RPMI7951 (cell line): ENCODE measurements around the gene BSN. TPM values are rescaled to one million over a fixed set of nuclear protein-coding genes. Genes with fewer than 3 reads are reported as not detected.

ENCODE experiments used
- DNase-seq: peaks from one replicate; pipeline ENCODE4 v3.0.0-alpha.2; 2012; ENCODE audit warnings: low read depth
- total RNA-seq: library from RNA; depleted of rRNA; stranded (reverse); fragments of >200 nt; shearing (Covaris generic); gene quantifications from 2 replicates; pipeline ENCODE4 v1.2.3, GENCODE V29; 2014; rRNA removed

BSN gene
- total RNA-seq, 1 experiment from 2014 or later: under 0.01 TPM

DNA sequence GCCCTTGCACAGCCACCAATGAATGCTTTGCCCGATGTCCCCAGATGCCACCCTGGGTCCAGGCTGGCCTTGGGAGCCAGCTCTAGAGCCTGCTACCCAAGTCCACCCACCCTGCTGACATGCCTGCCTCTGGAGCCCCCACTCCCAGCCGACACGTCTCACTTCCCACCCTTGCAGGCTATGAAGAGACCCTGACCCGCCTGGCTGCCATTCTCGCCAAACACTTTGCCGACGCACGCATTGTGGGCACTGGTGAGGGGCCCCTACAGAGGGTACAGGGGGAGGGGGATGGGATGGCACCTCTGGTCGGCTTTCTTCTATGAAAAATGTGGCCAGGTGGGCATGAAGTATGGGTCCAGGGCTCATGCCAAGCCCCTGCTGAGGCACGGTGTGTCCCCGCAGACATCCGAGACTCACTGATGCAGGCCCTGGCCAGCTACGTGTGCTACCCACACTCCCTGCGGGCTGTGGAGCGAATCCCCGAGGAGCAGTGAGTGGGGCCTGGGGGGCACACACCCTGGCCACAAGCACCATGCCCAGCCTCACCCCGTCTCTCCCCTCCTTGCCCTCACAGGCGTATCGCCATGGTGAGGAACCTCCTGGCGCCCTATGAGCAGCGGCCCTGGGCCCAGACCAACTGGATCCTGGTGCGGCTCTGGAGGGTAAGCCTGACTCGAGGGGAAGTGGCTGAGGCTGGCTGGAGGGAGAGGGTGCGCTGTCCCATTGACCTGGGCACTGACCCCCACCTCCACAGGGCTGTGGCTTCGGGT, 159.2 kb downstream of the BSN start:
- no peak for DNase-seq

DNA sequence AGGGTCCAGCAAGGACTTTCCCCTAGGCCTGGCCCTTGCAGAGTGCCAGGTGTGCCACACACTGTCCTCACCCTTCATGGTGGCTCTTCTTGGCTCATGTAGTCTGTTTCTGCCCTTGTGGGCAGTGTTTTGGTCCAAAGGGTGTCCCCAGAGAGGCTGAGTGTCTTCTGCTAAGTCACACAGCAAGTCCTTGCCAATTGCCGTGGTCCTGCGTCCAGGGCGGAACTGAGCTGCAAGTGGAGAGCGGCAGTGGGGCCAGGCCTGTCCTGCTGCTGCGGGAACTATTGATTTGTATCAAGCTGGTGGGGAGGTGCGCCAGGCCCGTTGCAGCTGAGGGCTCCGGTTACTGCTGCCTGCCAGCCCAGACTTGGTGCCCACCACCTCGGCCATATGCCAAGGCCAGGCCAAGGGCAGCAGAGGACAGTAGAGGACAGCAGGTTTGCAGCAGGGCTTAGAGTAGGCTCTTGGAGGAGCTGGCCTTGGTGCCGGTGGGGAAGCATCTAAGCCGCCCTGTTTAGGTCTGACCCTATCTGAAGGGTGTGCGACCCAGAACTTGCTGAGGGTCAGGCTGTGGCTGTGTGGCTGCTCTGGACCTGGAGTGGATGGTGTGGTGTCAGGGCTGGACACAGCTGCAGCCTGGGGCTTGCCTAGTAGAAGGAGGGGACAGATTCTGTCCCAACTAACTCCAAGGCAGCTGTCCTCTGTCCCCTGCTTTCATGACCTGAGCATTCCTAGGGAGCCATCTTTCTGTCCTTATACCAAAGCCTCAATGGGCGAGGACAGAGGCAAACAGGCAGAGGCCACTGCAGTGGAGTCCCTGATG, 160.7 kb downstream of the BSN start:
- DNase-seq: no peak

DNA sequence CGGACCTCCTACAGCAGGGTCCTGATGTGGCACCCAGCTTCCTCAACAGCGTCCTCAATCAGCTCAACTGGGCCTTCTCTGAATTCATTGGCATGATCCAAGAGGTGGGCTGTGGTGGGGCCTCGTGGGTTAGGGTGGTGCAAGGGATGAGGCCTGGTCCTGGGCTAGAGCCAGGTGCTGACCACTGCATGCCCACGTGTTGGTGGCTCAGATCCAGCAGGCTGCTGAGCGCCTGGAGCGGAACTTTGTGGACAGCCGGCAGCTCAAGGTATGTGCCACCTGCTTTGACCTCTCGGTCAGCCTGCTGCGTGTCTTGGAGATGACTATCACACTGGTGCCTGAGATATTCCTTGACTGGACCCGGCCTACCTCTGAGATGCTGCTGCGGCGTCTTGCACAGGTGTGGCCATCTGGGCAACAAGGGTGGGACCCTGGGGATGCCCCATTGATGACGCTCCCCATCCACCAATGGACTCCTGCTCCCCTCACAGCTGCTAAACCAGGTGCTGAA, 161.4 kb downstream of the BSN start:
- DNase-seq: no peak

DNA sequence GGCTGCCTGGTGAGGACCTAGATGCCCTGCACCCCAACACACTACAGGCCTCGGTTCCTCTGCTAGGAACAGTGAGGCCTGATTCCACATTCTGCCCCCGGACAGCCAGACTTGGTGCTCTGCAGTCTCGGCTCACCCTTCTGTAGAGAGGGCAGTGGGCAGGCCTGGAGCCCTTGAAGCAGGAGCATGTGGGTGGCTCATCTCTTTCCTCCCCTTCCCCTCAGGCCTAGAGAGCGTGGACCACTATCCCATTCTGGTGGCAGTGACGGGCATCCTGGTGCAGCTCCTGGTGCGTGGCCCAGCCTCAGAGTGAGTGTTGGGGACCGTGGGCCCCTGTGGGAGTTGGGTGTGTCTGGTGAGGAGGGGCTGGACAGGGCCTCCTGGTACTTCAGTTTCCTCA, 161.9 kb downstream of the BSN start:
- no peak for DNase-seq

DNA sequence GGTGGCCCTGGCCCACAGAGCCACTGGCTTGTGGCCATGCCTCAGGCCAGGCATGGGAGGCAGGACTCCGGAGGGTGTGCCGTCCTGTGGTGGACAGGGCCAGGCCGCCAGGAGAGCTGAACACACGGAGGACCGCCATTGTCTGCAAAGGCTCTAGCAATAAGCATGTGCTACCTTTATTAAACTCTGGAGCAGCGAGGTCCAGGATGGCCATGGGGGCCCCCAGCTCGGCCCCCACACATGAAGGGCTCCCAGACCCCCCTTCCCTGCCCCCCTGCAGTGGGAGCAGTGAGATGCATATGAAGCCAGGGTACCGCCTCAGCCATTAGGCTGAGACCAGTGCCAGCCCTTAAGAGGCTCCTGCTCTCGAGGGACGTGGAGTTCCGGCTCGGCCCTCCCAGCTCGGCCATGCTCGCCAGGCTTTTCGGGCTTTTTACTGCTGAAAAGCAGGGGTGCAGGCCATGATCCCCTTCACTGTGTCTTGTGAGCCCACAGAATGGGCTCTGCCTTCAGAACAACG, 162.5 kb downstream of the BSN start:
- DNase-seq: no peak

DNA sequence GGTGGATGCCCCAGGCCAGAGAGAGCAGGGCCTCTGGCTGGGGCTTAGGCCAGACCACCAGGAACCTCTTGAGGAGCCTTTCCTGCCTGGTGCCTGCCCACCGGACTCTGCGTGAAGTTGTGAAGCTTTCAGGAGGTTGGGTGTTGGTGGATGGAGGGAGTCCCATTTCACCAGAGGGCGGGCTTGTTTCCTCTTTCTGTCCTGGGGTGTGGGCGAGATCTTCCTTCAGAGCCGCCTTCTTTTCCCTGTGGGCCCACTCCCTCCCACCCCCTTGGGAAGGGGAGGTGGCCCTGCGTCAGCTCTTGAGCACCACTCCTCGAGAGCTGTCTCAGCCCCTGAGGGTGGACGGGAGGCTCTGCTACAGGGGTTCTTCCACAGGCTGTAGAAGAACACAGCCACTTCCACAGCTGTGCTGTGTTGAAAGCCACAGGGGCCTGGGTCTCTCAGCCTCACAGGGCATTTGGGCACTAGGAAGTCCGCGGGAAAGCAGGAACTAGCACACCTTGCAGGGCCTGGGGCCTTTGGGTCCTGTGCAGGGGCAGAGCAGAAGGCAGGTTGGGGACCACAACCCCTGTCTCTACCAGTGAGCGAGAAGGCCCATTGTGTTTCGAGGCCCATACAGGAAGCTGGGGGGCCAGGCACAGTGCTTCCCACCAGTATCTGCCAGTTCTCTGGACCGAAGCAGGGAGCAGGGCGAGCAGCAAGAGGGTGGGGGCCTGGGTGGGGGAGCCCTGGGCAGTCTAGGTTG, 163.1 kb downstream of the BSN start:
- DNase-seq: no peak

DNA sequence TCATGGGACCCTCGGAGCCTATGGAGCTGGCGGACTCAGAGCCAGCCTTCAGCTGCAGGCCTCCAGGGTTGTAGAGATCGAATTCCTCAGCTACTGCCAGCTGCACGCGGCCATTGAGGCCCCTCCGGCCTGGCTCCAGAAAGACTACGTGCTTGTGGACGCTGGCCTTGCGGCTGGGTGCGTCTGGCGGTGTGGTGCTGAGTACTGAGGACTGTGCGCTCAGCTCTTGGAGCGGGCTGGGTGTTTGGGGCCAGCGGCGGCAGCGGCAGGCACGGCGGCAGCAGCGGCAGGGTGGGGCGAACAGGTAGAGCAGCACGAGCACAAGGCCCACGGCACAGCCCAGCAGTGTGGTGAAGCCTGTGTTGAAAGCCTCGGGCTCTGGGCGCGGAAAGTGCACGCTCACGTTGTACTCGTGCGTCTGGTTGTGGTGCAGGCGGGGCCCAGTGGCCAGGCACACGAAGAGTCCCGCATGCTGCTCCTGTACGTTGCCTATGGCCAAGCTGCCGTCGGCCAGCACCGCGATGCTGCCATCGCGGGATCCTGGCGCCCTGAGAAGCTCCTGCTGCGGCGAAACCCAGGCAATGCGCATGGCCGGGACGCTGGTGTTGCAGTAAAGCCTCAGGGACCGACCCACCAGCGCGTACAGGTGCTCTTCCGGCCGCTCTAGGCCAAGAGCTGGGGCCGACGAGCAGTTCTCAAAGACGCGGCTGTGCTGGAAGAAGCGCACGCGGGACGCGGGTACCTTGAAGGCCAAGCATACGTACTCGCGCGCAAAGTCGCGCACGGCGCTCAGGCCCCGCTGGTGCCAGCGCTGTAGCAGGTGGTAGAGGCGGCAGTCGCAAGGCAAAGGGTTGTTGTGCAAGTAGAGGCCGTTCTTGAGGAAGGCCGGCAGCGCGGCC, 163.9 kb downstream of the BSN start:
- no peak for DNase-seq

DNA sequence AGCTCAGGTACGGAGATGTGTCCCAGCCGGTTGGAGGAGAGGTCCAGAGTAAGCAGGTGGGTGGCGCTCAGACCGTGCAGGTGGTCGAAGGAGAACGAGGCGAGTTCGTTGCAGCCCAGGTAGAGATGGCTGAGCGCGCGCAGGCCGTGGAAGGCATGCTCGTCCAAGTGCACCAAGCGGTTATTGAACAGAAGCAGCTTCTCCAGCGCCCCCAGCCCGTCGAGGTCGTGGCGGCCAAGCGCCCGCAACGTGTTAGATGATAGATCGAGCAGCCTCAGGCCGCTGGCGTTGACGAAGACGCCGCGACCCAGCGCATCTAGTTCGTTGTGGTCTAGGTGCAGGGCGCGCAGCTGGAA, 164.6 kb downstream of the BSN start:
- DNase-seq: no peak

DNA sequence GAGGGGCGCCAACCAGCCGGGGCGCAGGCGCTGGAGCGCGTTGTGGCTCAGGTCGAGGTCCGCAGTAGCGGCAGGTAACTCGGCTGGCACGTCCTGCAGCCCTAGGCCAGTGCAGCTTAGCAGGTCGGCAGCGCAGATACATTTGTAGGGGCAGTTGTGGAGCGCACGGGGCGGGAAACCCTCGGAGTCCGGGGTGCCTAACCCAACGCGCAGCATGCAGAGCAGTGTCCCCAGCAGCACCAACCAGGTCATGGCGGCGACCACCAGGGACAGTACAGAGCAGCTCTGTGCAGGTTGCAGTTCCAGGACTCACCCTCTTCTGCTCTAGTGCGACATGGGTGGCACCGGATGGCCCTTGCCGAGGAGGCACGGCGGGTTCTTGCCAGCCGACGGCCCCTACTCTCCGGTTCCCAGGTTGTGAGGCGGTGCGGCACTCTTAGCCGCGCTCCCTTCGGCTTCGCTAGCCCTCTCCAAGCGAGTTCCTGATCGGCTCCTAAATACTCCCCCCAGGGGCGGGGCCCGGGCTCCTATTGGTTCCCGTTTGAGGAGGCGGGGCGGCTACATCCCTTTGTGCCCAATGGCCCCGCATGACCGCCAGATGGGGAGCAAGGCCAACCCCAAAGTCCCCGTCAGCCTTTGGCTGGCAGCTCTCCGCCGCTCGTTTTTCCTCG, 165.1 kb downstream of the BSN start, which contains the start of gene AMIGO3:
Gene AMIGO3, minus strand, starts transcription at position 471 of the 671 bp plus-strand sequence. Its CDS starts 219 bp downstream, at position 252.
- peak; percentile 93 for DNase-seq

Other genes starting within 250 kb of the BSN start
- 12.9 and 14.5 TPM in 2 replicates for gene USP4, start 214.4 kb upstream of the BSN start, total RNA-seq
- not detected in 2 replicates for gene GPX1, start 196.1 kb upstream of the BSN start, total RNA-seq
- gene RHOA, start 142.5 kb upstream of the BSN start, total RNA-seq: 627 and 650 TPM in 2 replicates
- 22.9 and 24.3 TPM in 2 replicates for gene TCTA, start 142.1 kb upstream of the BSN start, total RNA-seq
- gene AMT, start 132.0 kb upstream of the BSN start, total RNA-seq: 1.5 TPM in 1 of 2 replicates, not detected in the other
- 2.4 and 4.2 TPM in 2 replicates for gene NICN1, start 125.2 kb upstream of the BSN start, total RNA-seq
- 75.7 and 88.6 TPM in 2 replicates for gene DAG1, start 84.2 kb upstream of the BSN start, total RNA-seq
- gene APEH, start 119.9 kb downstream of the BSN start, total RNA-seq: 103 and 108 TPM in 2 replicates
- 0.88 and 3.4 TPM in 2 replicates for gene MST1, start 135.0 kb downstream of the BSN start, total RNA-seq
- 11.0 and 17.4 TPM in 2 replicates for gene RNF123, start 135.1 kb downstream of the BSN start, total RNA-seq
- gene AMIGO3, start 165.2 kb downstream of the BSN start, total RNA-seq: 1.1 and 4.3 TPM in 2 replicates
- 28.5 and 49.1 TPM in 2 replicates for gene GMPPB, start 169.5 kb downstream of the BSN start, total RNA-seq
- 26.4 and 32.5 TPM in 2 replicates for gene IP6K1, start 232.1 kb downstream of the BSN start, total RNA-seq
- not detected in 2 replicates for gene CDHR4, start 245.4 kb downstream of the BSN start, total RNA-seq
- 4.1 and 6.6 TPM in 2 replicates for gene INKA1, start 248.8 kb downstream of the BSN start, total RNA-seq